ENCODE results near the gene S1PR5.

DNA sequence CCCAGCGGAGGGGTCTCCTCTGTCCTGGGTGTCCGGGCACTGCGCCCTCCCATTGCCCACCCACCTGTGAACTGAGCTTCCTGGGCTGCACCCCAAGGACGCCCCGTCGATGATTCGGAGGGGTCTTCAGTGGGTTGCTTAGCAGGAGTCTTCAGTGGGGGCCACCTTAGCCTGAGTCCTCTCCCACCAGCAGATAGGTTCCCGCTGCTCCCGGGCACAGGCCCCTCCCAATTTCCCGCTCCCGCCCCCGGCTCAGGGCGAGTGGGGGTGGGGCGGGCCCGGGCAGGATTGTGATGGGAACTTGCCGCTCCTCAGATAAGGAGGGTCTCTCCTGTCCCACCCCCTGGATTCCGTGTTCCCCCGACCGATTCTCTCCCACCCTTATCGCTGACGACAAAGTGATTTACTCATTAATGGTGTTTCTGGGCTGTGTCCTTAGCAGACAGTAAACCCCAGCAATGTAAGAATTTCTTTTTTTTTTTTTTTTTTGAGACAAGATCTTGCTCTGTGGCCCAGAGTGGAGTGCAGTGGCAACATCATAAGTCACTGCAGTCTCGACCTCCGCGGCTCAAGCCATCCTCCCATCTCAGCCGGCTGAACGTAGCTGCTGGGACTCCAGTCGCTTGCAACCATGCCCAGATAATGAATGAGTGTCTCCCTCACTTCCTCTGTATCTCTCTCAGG is 655 bp upstream of the S1PR5 start:
- no peak for TF ChIP-seq CTCF (IDR thresholded peaks at IDR 0.05; ENCODE audit: control extremely low read depth in 1 of 3, insufficient read depth in 1 of 3, low read depth in 1 of 3, low read length in 3 of 3)
- no peak for TF ChIP-seq KDM1A (IDR thresholded peaks at IDR 0.05; ENCODE audit: borderline replicate concordance, low read length)
- no peak for TF ChIP-seq YY1 (IDR thresholded peaks at IDR 0.05; ENCODE audit: low read depth, low read length)
- TF ChIP-seq FOSL1 (IDR thresholded peaks at IDR 0.05; ENCODE audit: insufficient read depth, low read depth, low read length) = no peak
- no peak for TF ChIP-seq BRCA1 (IDR thresholded peaks at IDR 0.05; ENCODE audit: low read depth, low read length)
- TF ChIP-seq SIN3A (conservative IDR thresholded peaks at IDR 0.05 in 1 of 2, IDR thresholded peaks at IDR 0.05 in 1 of 2; ENCODE audit: low read depth in 1 of 2, low read length in 2 of 2) = no peak
- TF ChIP-seq EZH2 (IDR thresholded peaks at IDR 0.05; ENCODE audit: low read depth, low read length, severe bottlenecking) = peak; percentile 3
- TF ChIP-seq HDAC6 (IDR thresholded peaks at IDR 0.05; ENCODE audit: low read depth, low read length) = no peak
- no peak for TF ChIP-seq POLR2AphosphoS5 (IDR thresholded peaks at IDR 0.05; ENCODE audit: low read depth, low read length)

Data from H1 (cell line).